GM12891 (cell line): ENCODE data around the gene CDX2.

Experiments
- POLR2A ChIP-seq: IDR thresholded peaks from 2 replicates; pipeline ENCODE4 v1.6.1; 2011; ENCODE audit warnings: low read depth, low read length, control low read depth
- POLR2AphosphoS5 ChIP-seq: IDR thresholded peaks from 2 replicates; pipeline ENCODE4 v1.6.1; 2011; ENCODE audit warnings: low read depth, low read length, control low read depth
- SPI1 ChIP-seq: IDR thresholded peaks from 2 replicates; pipeline ENCODE4 v1.6.1; 2011; ENCODE audit warnings: low read depth, low read length, control low read depth
- TAF1 ChIP-seq: IDR thresholded peaks from 2 replicates; pipeline ENCODE4 v1.6.1; 2011; ENCODE audit warnings: low read depth, low read length, control low read depth

DNA sequence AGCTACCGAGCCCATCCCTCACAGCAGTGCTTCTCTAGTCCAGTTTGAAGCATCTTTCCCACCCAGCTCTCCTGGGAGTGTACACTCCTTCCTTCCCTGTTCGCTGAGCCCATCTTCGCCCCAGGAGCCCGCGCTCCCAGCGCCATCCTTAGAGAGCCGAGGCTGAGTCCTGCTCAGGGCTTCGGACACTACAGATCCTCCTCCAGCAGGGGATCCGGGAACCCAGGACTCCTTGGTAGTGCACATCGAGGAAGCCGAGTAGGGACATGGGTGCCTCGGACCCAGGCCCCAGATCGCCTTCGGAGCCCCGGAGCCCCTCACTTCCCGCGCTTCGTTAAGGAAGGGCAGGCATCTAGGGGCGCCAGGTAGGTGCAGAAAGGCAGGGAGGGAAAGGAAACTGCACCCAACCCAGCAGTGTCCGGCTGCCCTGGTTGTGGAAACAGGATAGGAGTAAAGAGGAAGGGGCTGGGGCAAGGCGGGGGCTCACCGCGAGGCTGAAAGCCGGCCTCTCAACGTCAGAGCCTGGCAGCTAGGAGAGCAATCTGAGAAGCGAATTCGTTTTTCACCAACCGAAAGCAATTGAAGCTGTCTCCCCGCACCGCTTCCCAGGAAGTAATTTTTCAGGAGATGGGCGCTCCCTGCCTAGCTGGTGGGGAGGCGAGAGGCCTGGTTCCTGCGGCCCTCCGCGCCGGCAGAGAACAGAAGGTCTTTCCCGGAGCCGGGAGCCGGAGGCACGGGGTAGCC is 48.3 kb downstream of the CDX2 start:
- TF ChIP-seq POLR2AphosphoS5 (no peak), POLR2A (no peak), SPI1 (no peak), TAF1 (no peak)
